ENCODE measurements around the gene CA6.
"Not testable (repeated sequence)": the region's sequence is repeated elsewhere in the genome, so short reads cannot be mapped to it uniquely, and the experiment has no call there.

Gene CA6

DNA sequence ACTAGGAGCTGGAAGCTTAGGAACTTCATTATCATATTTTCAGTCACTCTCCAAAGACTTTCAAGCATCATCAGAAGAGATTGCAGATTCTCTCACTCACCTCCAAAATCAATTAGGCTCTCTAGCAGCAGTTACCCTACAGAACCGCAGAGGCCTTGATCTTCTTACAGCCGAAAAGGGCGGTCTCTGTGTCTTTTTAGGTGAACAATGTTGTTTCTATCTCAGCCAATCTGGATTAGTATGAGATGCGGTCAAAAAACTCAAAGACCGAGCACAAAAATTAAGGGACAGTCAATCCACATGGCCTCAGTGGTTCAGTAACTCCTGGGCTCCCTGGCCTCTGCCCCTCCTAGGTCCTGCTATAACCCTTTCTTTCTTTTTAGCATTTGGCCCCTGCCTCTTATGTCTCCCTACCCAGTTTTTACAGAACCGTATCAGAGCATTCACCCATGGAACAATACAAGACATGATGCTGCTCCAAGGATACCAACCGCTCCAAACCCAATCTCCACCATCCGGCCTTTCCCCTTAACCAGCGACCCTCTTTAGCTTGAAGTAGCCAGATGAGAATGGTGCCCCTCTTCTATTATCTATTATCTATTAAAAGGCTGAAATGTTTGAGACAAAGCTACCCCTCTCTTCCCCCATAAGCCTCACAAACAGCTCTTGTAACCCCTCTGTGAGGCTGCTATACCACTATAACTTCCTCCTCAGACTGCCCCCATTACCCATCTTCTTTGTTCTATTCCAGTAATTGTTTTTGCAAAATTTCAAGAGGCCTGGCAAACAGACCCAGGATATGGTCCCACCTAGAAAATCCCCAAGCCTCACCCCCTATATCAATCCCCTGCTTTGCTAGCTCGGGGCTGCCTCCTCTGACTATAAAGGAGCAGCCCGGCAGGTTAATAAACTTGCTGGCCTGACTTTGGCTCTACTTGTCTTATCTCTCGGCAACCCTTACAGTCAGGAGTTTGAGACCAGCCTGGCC lies 18.7 kb upstream of the CA6 start:
- DNase-seq (ENCODE audit: low read depth) = no peak

DNA sequence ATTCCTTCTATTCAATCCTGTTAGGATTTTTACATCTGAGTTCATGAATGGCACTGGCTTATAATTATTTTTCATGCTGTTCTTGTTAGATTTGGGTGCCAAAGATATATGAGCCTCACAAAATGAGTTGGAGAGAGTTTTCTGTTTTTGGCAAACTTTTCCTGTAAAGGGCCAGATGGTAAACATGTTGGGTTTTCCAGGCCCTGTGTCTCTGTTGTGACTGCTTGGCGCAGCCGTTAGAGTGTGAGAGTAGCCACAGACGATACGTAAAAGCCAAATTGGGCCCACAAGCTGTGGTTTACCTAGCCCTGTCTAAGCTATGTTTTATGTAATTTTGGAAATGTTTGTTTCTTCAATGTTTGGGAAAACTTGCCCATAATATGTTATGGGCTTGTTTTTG lies 15.6 kb upstream of the CA6 start:
- DNase-seq (ENCODE audit: low read depth) = no peak

DNA sequence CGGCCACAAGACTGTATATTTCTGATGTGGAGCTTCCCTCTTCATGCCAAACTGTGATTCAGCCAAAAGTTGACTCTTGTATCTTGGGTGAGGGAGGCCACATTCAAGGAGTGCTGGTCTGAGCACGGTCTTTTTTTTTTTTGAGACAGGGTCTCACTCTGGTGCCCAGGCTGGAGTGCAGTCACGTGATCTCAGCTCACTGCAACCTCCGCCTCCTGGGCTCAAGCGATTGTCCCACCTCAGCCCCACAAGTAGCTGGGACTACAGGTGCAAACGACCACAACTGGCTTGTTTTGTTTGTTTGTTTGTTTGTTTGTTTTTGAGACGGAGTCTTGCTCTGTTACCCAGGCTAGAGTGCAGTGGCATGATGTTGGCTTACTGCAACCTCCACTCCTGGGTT lies 8.6 kb upstream of the CA6 start:
- not testable (repeated sequence) for DNase-seq (ENCODE audit: low read depth)

DNA sequence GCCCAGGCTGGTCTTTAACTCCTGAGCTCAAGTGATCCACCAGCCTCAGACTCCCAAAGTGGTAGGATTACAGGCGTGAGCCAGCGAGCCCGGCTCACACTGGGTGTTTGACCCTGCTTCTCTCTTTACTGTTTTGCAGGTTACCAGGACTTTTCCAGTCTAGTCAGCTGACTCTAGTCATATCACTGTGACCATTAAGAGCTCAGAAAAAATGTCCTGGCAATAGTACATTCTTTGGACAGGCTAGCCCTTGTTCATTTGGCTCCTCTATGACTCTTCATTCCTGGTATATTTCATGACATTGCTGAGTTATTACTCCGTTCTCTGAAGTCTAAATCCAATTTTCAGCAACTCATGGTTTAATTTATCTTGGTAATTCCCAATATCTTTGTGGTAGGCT lies 8.0 kb upstream of the CA6 start:
- no peak for DNase-seq (ENCODE audit: low read depth)

DNA sequence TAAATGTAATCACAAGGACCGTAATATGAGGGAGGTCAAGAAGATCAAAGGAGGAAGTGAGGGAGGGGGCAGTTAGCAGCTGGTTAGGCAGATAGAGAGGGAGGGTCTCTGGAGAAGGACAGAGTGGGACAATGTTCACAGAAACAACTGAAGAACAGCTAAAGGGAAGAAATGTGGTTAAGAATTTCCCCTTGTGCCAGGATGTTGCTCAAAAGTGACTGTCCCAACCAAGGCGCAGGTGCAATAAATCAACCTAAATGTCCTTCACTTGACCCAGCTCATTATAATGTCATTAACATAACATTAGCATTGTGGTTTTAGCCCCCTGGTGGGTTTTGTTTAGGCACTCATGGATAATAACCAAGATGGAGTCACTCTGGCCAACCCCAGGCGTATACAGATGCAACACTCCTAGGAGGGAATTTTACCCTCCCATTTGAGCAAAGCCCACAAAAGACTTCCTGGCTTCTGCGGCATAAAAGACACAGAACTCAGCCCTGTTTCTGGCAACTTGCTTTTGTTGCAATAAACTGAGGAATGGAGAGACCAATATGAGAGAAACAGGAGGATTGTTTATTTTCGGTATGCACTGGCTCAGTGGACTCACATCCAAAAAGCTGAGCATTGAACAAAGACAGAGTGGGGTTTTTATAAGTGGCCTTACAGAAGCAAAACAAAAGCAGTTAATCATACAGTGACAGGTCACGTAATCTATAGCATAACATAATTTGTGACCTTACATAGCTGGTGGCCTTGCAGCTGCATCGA lies 7.3 kb upstream of the CA6 start:
- no peak for DNase-seq (ENCODE audit: low read depth)

DNA sequence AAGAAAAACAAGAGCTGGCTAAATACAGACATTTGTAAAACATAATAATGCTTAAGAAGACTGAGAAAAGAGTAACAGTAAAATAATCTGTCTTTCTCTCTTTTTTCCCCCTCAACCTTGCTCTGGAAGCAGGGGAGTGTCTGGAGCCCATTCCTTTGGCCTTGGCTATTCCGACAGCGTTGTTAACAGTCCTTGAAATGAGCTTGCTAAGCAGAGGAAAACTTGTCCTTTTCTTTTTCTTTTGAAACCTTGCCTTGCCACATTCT lies 6.7 kb upstream of the CA6 start:
- no peak for DNase-seq (ENCODE audit: low read depth)

DNA sequence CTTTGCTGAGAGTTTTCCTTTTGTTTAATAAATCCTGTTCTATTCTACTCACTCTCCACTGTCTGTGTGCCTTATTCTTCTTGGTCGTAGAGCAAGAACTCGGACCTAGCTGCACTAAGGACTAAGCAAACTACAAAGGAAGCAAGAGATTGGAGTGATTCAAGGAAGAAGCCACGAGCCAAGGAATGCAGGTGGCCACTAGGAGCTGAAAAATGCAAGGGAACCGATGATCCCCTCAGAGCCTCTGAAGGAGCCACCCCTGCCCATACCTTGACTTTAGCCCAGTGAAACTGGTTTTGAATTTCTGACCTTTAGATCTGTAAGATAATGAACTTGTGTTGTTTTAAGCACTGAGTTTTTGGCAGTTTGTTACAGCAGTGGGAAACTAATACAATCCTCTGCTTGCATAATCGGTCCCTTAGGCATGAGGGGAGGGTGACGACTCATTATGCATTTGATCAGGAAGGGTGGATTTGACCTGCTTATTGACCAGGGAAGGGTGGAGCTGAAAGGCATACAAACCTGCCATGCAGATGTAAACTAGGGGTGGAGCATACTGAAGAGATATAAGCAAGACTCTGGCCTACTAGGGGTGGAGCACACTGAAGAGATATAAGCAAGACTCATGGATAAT lies 6.2 kb upstream of the CA6 start:
- DNase-seq (ENCODE audit: low read depth) = peak; percentile 7

DNA sequence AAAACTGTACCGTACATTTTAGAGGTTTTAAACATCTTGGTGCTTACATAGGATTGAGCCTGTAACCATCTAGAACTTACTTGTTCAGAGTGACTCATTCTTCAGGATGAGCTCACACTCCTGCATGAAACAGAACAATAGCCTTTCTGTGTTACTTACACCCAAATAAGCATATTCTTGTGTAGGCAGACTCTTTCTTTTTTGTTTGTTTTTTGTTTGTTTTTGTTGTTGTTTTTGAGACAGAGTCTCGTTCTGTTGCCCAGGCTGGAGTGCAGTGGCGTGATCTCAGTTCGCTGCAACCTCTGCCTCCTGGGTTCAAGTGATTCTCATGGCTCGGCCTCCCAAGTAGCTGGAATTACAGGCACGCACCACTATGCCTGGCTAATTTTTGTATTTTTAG lies 3.8 kb upstream of the CA6 start:
- peak; percentile 30 for DNase-seq (ENCODE audit: low read depth)

DNA sequence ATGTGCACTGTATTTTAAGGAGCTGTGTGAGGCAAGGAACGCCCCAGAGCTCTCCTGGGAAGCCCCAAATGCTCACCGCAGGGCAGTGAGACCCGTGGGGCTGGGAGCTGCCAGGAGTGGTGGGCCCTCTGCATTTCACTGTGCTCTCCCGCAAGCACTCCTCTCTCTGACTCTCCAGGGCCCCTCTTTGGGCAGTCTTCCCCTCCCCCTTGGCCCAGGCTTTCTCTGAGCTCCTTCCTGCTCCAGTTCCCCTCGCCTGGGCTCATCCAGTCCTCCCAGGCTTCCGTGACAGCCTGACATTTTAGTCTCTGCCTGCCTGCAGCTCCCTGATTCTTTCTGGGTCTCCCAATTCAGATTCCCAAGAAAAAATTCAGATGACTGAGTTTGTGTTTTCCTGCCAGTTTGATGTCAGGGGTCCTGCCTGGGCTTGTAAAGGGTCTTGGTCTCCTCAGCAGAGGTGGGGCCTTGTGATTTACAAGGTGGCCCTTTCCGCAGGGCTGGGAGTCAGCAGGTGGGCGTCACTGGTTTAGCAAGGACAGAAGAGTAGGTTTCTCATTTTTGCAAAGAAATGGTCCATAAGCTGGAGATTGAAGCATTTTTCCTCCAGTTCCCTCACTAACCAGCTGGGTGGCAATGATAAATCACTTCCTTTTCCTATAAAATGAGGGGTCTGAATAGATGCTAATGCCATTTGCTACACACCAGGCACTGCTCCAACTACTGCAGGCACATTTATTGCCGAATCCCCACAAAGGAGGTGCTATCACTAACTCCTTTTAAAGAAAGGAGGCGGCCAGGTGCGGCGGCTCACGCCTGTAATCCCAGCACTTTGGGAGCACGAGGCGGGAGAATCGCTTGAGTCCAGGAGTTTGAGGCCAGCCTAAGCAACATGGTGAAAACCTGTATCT lies 1.9 kb upstream of the CA6 start:
- no peak for DNase-seq (ENCODE audit: low read depth)

DNA sequence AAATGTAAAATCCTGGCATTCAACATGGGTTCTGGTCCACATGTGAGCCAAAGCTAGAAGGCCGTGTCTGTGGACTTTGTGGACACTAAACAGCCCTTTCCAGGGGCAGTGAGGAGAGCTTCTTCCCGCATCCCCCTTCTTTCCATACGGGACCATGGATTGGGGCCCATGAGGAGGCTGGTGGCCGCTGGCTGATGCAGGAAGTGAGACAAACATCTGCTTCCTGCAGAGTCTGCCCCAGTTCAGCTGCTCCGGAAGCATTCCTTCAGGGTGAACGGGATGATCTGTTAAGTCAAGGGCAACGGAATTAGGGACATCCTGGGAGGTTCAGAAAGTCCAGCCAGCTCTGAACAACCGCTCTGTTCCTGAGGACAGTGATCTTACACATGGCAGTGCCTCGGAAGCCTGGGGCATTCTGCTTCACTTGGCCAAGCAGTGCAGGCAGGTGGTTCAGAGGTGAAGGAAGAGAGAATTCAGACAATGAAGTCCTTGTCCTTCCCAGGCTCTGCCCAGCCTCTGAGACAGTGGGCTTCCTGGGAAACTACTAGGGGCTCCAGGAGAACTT lies 1.5 kb downstream of the CA6 start:
- DNase-seq (ENCODE audit: low read depth) = no peak

DNA sequence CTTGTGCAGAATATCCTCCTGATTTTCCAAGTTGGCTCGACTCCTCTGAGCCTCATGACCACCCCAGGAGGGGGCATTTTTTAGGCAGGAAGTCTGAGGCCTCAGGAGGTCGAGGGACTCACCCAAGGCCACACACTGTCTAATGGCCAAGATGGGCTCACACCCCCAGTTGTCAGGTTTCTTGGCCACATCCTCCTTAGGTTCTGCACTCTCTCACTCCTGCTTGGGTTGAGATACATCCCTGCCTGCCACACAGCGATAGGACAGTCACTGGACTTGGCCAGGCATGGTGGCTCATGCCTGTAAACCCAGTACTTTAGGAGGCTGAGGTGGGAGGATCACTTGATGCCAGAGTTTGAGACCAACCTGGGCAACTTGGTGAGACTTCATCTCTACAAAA lies 4.6 kb downstream of the CA6 start:
- no peak for DNase-seq (ENCODE audit: low read depth)

DNA sequence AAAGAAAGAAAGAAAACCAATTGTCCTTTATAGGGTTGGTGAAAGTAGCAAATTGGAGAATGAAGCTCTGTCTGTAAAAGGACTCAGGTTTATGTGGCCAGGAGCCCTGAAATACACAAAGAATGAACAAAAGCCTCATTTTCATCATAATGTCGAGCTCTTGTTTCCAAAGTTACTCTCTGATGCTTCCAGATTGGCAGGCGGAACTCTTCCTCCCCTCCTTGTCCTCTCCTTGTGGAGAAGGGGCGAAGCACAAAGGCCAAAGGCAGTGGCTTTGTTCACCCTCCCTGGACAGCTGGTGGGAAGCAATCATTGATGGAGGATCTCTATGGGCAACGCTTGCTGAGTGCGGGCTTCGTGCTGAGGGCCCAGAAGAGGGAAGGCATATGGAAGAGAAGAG lies 5.6 kb downstream of the CA6 start:
- DNase-seq (ENCODE audit: low read depth) = no peak

DNA sequence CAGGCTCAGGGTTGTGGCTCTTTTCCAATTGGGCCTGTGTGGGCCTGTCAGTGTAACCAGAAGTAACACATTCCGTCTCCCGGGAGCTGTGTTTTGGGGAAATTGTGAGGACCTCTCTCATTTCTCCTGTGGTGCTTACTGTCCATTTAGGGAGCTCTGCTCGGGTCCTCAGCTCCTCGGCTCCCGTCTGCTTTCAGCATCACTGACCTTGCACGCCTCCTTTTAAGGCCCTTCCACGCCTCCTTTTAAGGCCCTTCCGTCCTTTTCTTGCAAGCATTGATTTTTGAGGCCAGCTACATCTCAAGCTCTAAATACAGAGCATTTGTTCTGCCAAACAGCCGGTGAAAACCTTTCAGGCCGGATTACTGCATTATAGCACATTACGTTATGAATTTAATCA lies 9.7 kb downstream of the CA6 start:
- no peak for DNase-seq (ENCODE audit: low read depth)

DNA sequence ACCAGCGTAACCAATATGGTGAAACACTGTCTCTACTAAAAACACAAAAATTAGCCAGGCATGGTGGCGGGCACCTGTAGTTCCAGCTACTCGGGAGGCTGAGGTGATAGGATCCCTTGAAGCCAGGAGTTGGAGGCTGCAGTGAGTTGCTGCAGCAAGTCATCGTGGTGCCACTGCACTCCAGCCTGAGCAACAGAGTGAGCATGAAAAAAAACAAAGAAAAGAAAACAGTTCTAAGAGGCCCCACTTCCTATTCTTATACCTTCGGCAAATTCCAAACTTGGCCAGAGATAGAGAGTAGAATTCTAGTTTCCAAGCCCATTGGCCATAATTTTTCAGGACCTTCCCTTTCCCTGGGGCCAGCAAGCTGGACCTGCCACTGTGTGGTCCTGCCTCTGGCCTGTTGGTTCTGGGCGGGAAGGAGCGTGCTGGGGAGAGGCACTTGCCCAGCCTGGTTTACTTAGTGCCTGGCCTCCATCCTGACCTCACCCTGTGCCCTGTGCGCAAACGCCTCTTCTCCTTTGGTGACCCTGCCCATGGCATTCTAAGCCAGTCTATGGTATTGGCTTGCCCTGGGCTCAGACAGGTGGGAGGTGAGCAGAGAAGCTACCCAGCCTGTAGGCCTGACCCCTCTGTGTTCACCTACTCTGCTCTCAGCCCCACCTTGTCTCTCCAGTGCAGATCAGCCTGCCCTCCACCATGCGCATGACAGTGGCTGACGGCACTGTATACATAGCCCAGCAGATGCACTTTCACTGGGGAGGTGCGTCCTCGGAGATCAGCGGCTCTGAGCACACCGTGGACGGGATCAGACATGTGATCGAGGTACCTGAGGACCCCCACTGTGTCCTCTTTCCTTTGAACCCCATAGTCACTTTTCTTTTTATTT lies 11.0 kb downstream of the CA6 start:
- no peak for DNase-seq (ENCODE audit: low read depth)

DNA sequence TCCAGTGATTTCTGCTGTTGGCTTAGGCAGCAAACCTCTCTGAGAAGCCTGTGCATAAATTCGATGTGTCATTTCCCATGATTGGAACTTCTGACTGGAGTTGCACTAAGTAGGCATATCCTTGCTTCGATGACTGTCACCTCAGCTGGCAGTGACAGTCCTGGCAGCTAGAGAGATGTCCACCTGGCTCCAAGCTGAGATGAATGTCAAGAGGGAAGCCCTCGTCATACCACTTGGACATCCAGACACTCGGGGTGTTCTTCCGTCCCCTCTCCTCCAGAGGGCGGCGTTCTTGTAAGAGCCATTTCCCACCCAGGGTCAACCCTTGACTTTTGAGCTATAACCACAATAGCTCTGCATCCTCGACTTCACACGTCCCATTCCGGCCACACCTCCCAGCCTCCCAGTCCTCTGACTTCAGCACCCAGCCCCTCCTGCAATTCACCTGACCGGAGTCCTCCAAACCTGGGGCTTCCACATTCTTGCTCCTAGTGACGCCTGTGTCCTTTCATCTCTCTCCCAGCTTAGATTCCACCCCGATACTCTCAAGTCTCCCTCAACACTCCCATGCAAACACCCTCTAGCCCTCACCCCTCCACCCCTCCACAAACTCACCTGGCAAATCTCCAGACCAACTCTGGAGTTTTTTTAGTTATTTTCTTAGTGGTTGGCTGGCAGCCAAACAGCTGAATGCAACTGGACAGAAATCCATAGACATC lies 17.3 kb downstream of the CA6 start:
- peak; percentile 21 for DNase-seq (ENCODE audit: low read depth)

DNA sequence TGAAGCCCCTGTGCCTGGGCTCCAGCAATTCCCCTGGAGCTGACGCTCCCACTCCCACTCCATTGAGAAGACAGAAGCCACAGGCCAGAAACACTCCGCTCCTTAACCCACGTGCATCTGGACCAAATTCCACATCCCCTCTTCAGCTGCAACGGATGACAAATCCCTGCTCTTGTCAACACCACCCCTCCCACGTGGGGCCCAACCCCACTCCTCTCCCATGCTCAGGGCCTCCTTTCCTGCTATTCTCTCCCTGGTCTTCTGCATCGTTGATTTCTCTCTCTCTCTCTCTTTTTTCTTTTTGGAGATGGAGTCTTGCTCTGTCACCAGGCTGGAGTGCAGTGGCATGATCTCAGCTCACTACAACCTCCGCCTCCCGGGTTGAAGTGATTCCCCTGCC lies 18.3 kb downstream of the CA6 start:
- no peak for DNase-seq (ENCODE audit: low read depth)

DNA sequence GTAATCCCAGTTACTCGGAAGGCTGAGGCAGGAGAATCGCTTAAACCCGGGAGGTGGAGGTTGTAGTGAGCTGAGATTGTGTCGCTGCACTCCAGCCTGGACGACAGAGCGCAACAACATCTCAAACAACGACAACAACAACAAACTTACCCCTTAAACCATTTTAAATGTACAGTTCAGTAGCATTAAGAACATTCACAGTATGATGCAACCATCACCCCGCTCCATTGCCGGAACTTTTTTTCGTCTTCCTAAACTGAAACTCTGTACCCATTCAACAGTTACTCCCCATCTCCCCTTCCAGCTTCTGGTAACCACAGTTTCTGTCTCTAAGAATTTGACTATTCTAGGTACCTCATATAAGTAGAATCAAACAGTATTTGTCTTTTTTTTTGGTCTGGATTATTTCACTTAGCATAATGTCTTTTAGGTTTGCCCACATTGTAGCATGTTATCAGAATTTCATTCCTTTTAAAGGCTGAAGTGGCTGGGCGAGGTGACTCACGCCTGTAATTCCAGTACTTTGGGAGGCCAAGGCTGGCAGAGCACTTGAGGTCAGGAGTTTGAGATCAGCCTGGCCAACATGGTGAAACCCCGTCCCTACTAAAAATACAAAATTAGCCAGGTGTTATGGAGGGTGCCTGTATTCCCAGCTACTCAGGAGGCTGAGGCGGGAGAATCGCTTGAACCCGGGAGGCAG lies 19.6 kb downstream of the CA6 start:
- DNase-seq (ENCODE audit: low read depth) = no peak

DNA sequence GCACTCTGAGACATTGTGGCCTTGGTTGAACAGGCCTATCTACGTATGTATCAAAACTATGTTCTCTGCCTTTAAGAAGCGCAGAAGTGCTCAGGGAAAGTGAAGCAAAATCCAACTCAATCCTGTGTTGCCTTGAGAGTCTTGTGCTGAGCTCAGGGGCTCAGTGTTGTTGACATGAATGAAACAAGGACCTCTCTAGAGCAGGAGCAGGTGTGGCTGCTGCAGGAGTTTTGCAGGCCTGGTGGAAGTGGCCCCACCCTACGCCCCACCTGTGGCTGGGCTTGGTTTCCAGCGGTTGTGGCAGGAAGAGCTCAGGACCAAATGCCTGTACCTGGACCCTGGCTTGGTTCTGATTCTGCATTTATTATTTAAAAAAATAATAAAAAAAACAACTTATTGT lies 20.9 kb downstream of the CA6 start:
- no peak for DNase-seq (ENCODE audit: low read depth)

DNA sequence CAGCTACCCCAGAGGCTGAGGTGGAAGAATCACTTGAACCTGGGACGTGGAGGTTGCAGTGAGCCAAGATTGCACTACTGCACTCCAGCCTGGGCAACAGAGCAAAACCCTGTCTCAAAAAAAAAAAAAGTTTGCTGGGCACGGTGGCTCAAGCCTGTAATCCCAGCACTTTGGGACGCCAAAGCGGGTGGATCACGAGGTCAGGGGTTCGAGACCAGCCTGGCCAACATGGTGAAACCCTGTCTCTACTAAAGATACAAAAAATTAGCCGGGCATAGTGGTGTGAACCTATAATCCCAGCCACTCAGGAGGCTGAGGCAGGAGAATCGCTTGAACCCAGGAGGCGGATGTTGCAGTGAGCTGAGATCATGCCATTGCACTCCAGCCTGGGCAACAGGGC lies 23.2 kb downstream of the CA6 start:
- not testable (repeated sequence) for DNase-seq (ENCODE audit: low read depth)
